Ovary (tissue), 3 donors: ENCODE results near the gene TRIM3.

Source experiments
- CTCF ChIP-seq, 3 donors: fragments of 450-650 bp in 2 of 3; fragments of 200-600 bp in 1 of 3; IDR thresholded peaks; one replicate each; pipeline versions ENCODE4 v1.5.1 to v1.8.0; 2016 to 2022; ENCODE audit warnings: antibody characterized with exemption in 3 of 3, mild to moderate bottlenecking in 1 of 3
- POLR2A ChIP-seq: fragments of 450-650 bp; IDR thresholded peaks from one replicate; pipeline ENCODE4 v1.6.1; 2017; ENCODE audit warnings: antibody characterized with exemption, mild to moderate bottlenecking, moderate library complexity
- donor health status: DM: no; HTN: no; CAD: no.

GRCh38 chr11:6413791-6414201, 59.9 kb downstream of the TRIM3 start:
- TF ChIP-seq POLR2A (no peak), CTCF (IDR thresholded peaks at IDR 0.05) (no peak)
